ENCODE results near the gene INVS.

INVS gene

GRCh38 chr9:100277166-100277979 lies 178.3 kb downstream of the INVS start:
- no peak overlapping the region for H3K27ac ChIP-seq (ENCODE audit: low read depth, low read length)
- no peak overlapping the region for H3K4me3 ChIP-seq (ENCODE audit: low read depth in 1 of 5, low read length in 5 of 5)
- no peaks in the 10 kb centered on the region for H3K4me1 ChIP-seq (ENCODE audit: control insufficient read depth in 5 of 5, insufficient read depth in 5 of 5, low read length in 5 of 5)
- H3K9ac ChIP-seq (ENCODE audit: low read length in 5 of 5): no peak overlapping the region
- H3K9me3 ChIP-seq (ENCODE audit: control insufficient read depth in 5 of 5, low read length in 5 of 5): no peaks in the 10 kb centered on the region
- H3K36me3 ChIP-seq (ENCODE audit: control insufficient read depth in 5 of 5, insufficient read depth in 5 of 5, low read length in 5 of 5): peaks cover 7 to 23% (median 15%) of the 10 kb centered on the region in 5 donors
- H3K27me3 ChIP-seq (ENCODE audit: control insufficient read depth in 5 of 5, insufficient read depth in 4 of 5, low read length in 5 of 5): no peaks in the 10 kb centered on the region

GRCh38 chr9:100281066-100281465 lies 182.0 kb downstream of the INVS start:
- no peaks in the 10 kb centered on the region for H3K27me3 ChIP-seq (ENCODE audit: control insufficient read depth in 5 of 5, insufficient read depth in 4 of 5, low read length in 5 of 5)
- no peak overlapping the region for H3K9ac ChIP-seq (ENCODE audit: low read length in 5 of 5)
- H3K9me3 ChIP-seq (ENCODE audit: control insufficient read depth in 5 of 5, low read length in 5 of 5): peaks cover 0 to 7% (median 4%) of the 10 kb centered on the region in 5 donors
- H3K4me3 ChIP-seq (ENCODE audit: low read depth in 1 of 5, low read length in 5 of 5): no peak overlapping the region
- H3K36me3 ChIP-seq (ENCODE audit: control insufficient read depth in 5 of 5, insufficient read depth in 5 of 5, low read length in 5 of 5): peaks cover 18 to 44% (median 28%) of the 10 kb centered on the region in 5 donors
- H3K4me1 ChIP-seq (ENCODE audit: control insufficient read depth in 5 of 5, insufficient read depth in 5 of 5, low read length in 5 of 5): no peaks in the 10 kb centered on the region
- H3K27ac ChIP-seq (ENCODE audit: low read depth, low read length): no peak overlapping the region

- H3K4me3 ChIP-seq (ENCODE audit: low read depth in 1 of 5, low read length in 5 of 5): no peak overlapping the region
- peaks cover 18 to 50% (median 29%) of the 10 kb centered on the region in 5 donors for H3K36me3 ChIP-seq (ENCODE audit: control insufficient read depth in 5 of 5, insufficient read depth in 5 of 5, low read length in 5 of 5)
- peaks cover 0 to 7% (median 4%) of the 10 kb centered on the region in 5 donors for H3K9me3 ChIP-seq (ENCODE audit: control insufficient read depth in 5 of 5, low read length in 5 of 5)
- no peaks in the 10 kb centered on the region for H3K27me3 ChIP-seq (ENCODE audit: control insufficient read depth in 5 of 5, insufficient read depth in 4 of 5, low read length in 5 of 5)
- no peak overlapping the region for H3K27ac ChIP-seq (ENCODE audit: low read depth, low read length)
- no peaks in the 10 kb centered on the region for H3K4me1 ChIP-seq (ENCODE audit: control insufficient read depth in 5 of 5, insufficient read depth in 5 of 5, low read length in 5 of 5)
- no peak overlapping the region for H3K9ac ChIP-seq (ENCODE audit: low read length in 5 of 5)
These were observed 182.8 kb downstream of the INVS start for GRCh38 chr9:100281676-100282387.

GRCh38 chr9:100282388-100282719 lies 183.3 kb downstream of the INVS start:
- H3K4me3 ChIP-seq (ENCODE audit: low read depth in 1 of 5, low read length in 5 of 5): no peak overlapping the region
- H3K27me3 ChIP-seq (ENCODE audit: control insufficient read depth in 5 of 5, insufficient read depth in 4 of 5, low read length in 5 of 5): no peaks in the 10 kb centered on the region
- no peak overlapping the region for H3K9ac ChIP-seq (ENCODE audit: low read length in 5 of 5)
- peaks cover 20 to 55% (median 32%) of the 10 kb centered on the region in 5 donors for H3K36me3 ChIP-seq (ENCODE audit: control insufficient read depth in 5 of 5, insufficient read depth in 5 of 5, low read length in 5 of 5)
- H3K27ac ChIP-seq (ENCODE audit: low read depth, low read length): no peak overlapping the region
- no peaks in the 10 kb centered on the region for H3K4me1 ChIP-seq (ENCODE audit: control insufficient read depth in 5 of 5, insufficient read depth in 5 of 5, low read length in 5 of 5)
- H3K9me3 ChIP-seq (ENCODE audit: control insufficient read depth in 5 of 5, low read length in 5 of 5): peaks cover 0 to 7% (median 4%) of the 10 kb centered on the region in 5 donors

- H3K36me3 ChIP-seq (ENCODE audit: control insufficient read depth in 5 of 5, insufficient read depth in 5 of 5, low read length in 5 of 5): peaks cover 26 to 65% (median 44%) of the 10 kb centered on the region in 5 donors
- H3K27ac ChIP-seq (ENCODE audit: low read depth, low read length): no peak overlapping the region
- H3K9me3 ChIP-seq (ENCODE audit: control insufficient read depth in 5 of 5, low read length in 5 of 5): peaks cover 0 to 12% (median 6%) of the 10 kb centered on the region in 5 donors
- no peaks in the 10 kb centered on the region for H3K27me3 ChIP-seq (ENCODE audit: control insufficient read depth in 5 of 5, insufficient read depth in 4 of 5, low read length in 5 of 5)
- H3K9ac ChIP-seq (ENCODE audit: low read length in 5 of 5): no peak overlapping the region
- H3K4me1 ChIP-seq (ENCODE audit: control insufficient read depth in 5 of 5, insufficient read depth in 5 of 5, low read length in 5 of 5): no peaks in the 10 kb centered on the region
- no peak overlapping the region for H3K4me3 ChIP-seq (ENCODE audit: low read depth in 1 of 5, low read length in 5 of 5)
These were observed 185.2 kb downstream of the INVS start for GRCh38 chr9:100284247-100284646.

- H3K9ac ChIP-seq (ENCODE audit: low read length in 5 of 5): no peak overlapping the region
- H3K4me1 ChIP-seq (ENCODE audit: control insufficient read depth in 5 of 5, insufficient read depth in 5 of 5, low read length in 5 of 5): no peaks in the 10 kb centered on the region
- no peaks in the 10 kb centered on the region for H3K27me3 ChIP-seq (ENCODE audit: control insufficient read depth in 5 of 5, insufficient read depth in 4 of 5, low read length in 5 of 5)
- H3K9me3 ChIP-seq (ENCODE audit: control insufficient read depth in 5 of 5, low read length in 5 of 5): peaks cover 0 to 12% (median 6%) of the 10 kb centered on the region in 5 donors
- no peak overlapping the region for H3K27ac ChIP-seq (ENCODE audit: low read depth, low read length)
- no peak overlapping the region for H3K4me3 ChIP-seq (ENCODE audit: low read depth in 1 of 5, low read length in 5 of 5)
- peaks cover 26 to 69% (median 46%) of the 10 kb centered on the region in 5 donors for H3K36me3 ChIP-seq (ENCODE audit: control insufficient read depth in 5 of 5, insufficient read depth in 5 of 5, low read length in 5 of 5)
These were observed 186.0 kb downstream of the INVS start for GRCh38 chr9:100285080-100285479.

GRCh38 chr9:100285601-100286000 lies 186.6 kb downstream of the INVS start:
- Histone ChIP-seq H3K27me3 (ENCODE audit: control insufficient read depth in 5 of 5, insufficient read depth in 4 of 5, low read length in 5 of 5) (no peaks in the 10 kb centered on the region), H3K27ac (ENCODE audit: low read depth, low read length) (no peak overlapping the region), H3K4me1 (ENCODE audit: control insufficient read depth in 5 of 5, insufficient read depth in 5 of 5, low read length in 5 of 5) (no peaks in the 10 kb centered on the region), H3K4me3 (ENCODE audit: low read depth in 1 of 5, low read length in 5 of 5) (no peak overlapping the region), H3K9ac (ENCODE audit: low read length in 5 of 5) (no peak overlapping the region), H3K9me3 (ENCODE audit: control insufficient read depth in 5 of 5, low read length in 5 of 5) (peaks cover 0 to 12% (median 6%) of the 10 kb centered on the region in 5 donors), H3K36me3 (ENCODE audit: control insufficient read depth in 5 of 5, insufficient read depth in 5 of 5, low read length in 5 of 5) (peaks cover 28 to 72% (median 47%) of the 10 kb centered on the region in 5 donors)

GRCh38 chr9:100286257-100286656 lies 187.2 kb downstream of the INVS start:
- H3K36me3 ChIP-seq (ENCODE audit: control insufficient read depth in 5 of 5, insufficient read depth in 5 of 5, low read length in 5 of 5): peaks cover 30 to 77% (median 48%) of the 10 kb centered on the region in 5 donors

GRCh38 chr9:100287186-100287585 lies 188.1 kb downstream of the INVS start:
- Histone ChIP-seq H3K27me3 (ENCODE audit: control insufficient read depth in 5 of 5, insufficient read depth in 4 of 5, low read length in 5 of 5) (no peaks in the 10 kb centered on the region), H3K27ac (ENCODE audit: low read depth, low read length) (no peak overlapping the region), H3K4me1 (ENCODE audit: control insufficient read depth in 5 of 5, insufficient read depth in 5 of 5, low read length in 5 of 5) (no peaks in the 10 kb centered on the region), H3K4me3 (ENCODE audit: low read depth in 1 of 5, low read length in 5 of 5) (no peak overlapping the region), H3K36me3 (ENCODE audit: control insufficient read depth in 5 of 5, insufficient read depth in 5 of 5, low read length in 5 of 5) (peaks cover 33 to 79% (median 48%) of the 10 kb centered on the region in 5 donors), H3K9me3 (ENCODE audit: control insufficient read depth in 5 of 5, low read length in 5 of 5) (peaks cover 0 to 12% (median 6%) of the 10 kb centered on the region in 5 donors), H3K9ac (ENCODE audit: low read length in 5 of 5) (no peak overlapping the region)

More at GRCh38 chr9:100286257-100286656, 187.2 kb downstream of the INVS start:
- H3K27ac ChIP-seq (ENCODE audit: low read depth, low read length): no peak overlapping the region
- H3K9ac ChIP-seq (ENCODE audit: low read length in 5 of 5): no peak overlapping the region
- no peaks in the 10 kb centered on the region for H3K27me3 ChIP-seq (ENCODE audit: control insufficient read depth in 5 of 5, insufficient read depth in 4 of 5, low read length in 5 of 5)
- H3K9me3 ChIP-seq (ENCODE audit: control insufficient read depth in 5 of 5, low read length in 5 of 5): peaks cover 0 to 12% (median 6%) of the 10 kb centered on the region in 5 donors
- H3K4me1 ChIP-seq (ENCODE audit: control insufficient read depth in 5 of 5, insufficient read depth in 5 of 5, low read length in 5 of 5): no peaks in the 10 kb centered on the region
- H3K4me3 ChIP-seq (ENCODE audit: low read depth in 1 of 5, low read length in 5 of 5): no peak overlapping the region

GRCh38 chr9:100290714-100291113 lies 191.7 kb downstream of the INVS start:
- Histone ChIP-seq H3K9me3 (ENCODE audit: control insufficient read depth in 5 of 5, low read length in 5 of 5) (peaks cover 0 to 6% (median 3%) of the 10 kb centered on the region in 5 donors), H3K36me3 (ENCODE audit: control insufficient read depth in 5 of 5, insufficient read depth in 5 of 5, low read length in 5 of 5) (peaks cover 40 to 82% (median 60%) of the 10 kb centered on the region in 5 donors), H3K9ac (ENCODE audit: low read length in 5 of 5) (no peak overlapping the region), H3K4me1 (ENCODE audit: control insufficient read depth in 5 of 5, insufficient read depth in 5 of 5, low read length in 5 of 5) (no peaks in the 10 kb centered on the region), H3K27me3 (ENCODE audit: control insufficient read depth in 5 of 5, insufficient read depth in 4 of 5, low read length in 5 of 5) (no peaks in the 10 kb centered on the region), H3K4me3 (ENCODE audit: low read depth in 1 of 5, low read length in 5 of 5) (no peak overlapping the region), H3K27ac (ENCODE audit: low read depth, low read length) (no peak overlapping the region)
